HepG2 (cell line): Measurements from ENCODE around the gene PAK6.

Experiments used
- ESRRA ChIP-seq: sonication (generic); formaldehyde crosslinking; IDR thresholded peaks from 2 replicates; pipeline ENCODE4 v1.5.1; 2020; ENCODE audit warnings: mild to moderate bottlenecking, low read depth, missing genetic modification reagents
- JUND ChIP-seq: sonication (generic); formaldehyde crosslinking; IDR thresholded peaks from 2 replicates; pipeline ENCODE4 v1.8.0; 2022; ENCODE audit warnings: mild to moderate bottlenecking, missing genetic modification reagents
- KDM1A ChIP-seq: IDR thresholded peaks from 2 replicates; pipeline ENCODE4 v1.6.1; 2016; ENCODE audit warnings: missing compliant biosample characterization
- U2AF1 ChIP-seq: fragments of 200-400 bp; formaldehyde crosslinking; optimal IDR thresholded peaks from 2 replicates; pipeline ENCODE3; 2017; ENCODE audit warnings: mild to moderate bottlenecking, low read depth, low read length
- ZNF782 ChIP-seq: sonication (generic); formaldehyde crosslinking; IDR thresholded peaks from 2 replicates; pipeline ENCODE4 v1.4.0; 2020; ENCODE audit warnings: missing genetic modification reagents, mild to moderate bottlenecking, borderline replicate concordance
- TF ChIP-seq, protein P1 (sequence below): IDR thresholded peaks from 2 replicates; pipeline ENCODE4 v1.6.1; 2016; ENCODE audit warnings: missing compliant biosample characterization, missing genetic modification reagents, borderline replicate concordance
- TF ChIP-seq, protein P2 (sequence below): sonication (generic); formaldehyde crosslinking; IDR thresholded peaks from 2 replicates; pipeline ENCODE4 v1.5.0; 2020; ENCODE audit warnings: mild to moderate bottlenecking, missing genetic modification reagents, moderate library complexity

- no peak for TF ChIP-seq ZNF782 (CRISPR knock-in tag)
- TF ChIP-seq JUND (CRISPR knock-in tag) = no peak
- TF ChIP-seq ESRRA = no peak
- TF ChIP-seq, protein P1, sequence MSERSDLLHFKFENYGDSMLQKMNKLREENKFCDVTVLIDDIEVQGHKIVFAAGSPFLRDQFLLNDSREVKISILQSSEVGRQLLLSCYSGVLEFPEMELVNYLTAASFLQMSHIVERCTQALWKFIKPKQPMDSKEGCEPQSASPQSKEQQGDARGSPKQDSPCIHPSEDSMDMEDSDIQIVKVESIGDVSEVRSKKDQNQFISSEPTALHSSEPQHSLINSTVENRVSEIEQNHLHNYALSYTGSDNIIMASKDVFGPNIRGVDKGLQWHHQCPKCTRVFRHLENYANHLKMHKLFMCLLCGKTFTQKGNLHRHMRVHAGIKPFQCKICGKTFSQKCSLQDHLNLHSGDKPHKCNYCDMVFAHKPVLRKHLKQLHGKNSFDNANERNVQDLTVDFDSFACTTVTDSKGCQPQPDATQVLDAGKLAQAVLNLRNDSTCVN (CRISPR knock-in tag) = no peak
- no peak for TF ChIP-seq U2AF1
- no peak for TF ChIP-seq KDM1A (CRISPR knock-in tag)
- TF ChIP-seq, protein P2, sequence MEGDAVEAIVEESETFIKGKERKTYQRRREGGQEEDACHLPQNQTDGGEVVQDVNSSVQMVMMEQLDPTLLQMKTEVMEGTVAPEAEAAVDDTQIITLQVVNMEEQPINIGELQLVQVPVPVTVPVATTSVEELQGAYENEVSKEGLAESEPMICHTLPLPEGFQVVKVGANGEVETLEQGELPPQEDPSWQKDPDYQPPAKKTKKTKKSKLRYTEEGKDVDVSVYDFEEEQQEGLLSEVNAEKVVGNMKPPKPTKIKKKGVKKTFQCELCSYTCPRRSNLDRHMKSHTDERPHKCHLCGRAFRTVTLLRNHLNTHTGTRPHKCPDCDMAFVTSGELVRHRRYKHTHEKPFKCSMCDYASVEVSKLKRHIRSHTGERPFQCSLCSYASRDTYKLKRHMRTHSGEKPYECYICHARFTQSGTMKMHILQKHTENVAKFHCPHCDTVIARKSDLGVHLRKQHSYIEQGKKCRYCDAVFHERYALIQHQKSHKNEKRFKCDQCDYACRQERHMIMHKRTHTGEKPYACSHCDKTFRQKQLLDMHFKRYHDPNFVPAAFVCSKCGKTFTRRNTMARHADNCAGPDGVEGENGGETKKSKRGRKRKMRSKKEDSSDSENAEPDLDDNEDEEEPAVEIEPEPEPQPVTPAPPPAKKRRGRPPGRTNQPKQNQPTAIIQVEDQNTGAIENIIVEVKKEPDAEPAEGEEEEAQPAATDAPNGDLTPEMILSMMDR (CRISPR knock-in tag) = no peak
These were observed 42.9 kb downstream of the PAK6 start for GRCh38 chr15:40281801-40282146.
